Stomach smooth muscle (tissue), 2 donors: ENCODE results near the gene FAAH.

Source experiments
- H3K27ac ChIP-seq: one replicate; pipeline ENCODE4 v1.7.0; 2013; ENCODE audit warnings: mild to moderate bottlenecking, low read length, inconsistent platforms
- H3K27me3 ChIP-seq, 2 donors: one replicate each; pipeline ENCODE4 v1.7.0; 2013; ENCODE audit warnings: low read length in 2 of 2; ENCODE audit not compliant: insufficient read depth in 2 of 2, control insufficient read depth in 1 of 2
- H3K36me3 ChIP-seq, 2 donors: one replicate each; pipeline ENCODE4 v1.7.0; 2013; ENCODE audit warnings: low read length in 2 of 2; ENCODE audit not compliant: control insufficient read depth in 2 of 2, insufficient read depth in 2 of 2
- H3K4me1 ChIP-seq: one replicate; pipeline ENCODE4 v1.7.0; 2013; ENCODE audit warnings: low read length; ENCODE audit not compliant: control insufficient read depth, insufficient read depth
- H3K4me3 ChIP-seq, 2 donors: one replicate each; pipeline ENCODE4 v1.7.0; 2013; ENCODE audit warnings: low read length in 2 of 2
- H3K9ac ChIP-seq, 2 donors: one replicate each; pipeline ENCODE4 v1.7.0; 2013; ENCODE audit warnings: low read length in 2 of 2, mild to moderate bottlenecking in 1 of 2
- H3K9me3 ChIP-seq, 2 donors: one replicate each; pipeline ENCODE4 v1.7.0; 2013; ENCODE audit warnings: low read length in 2 of 2; ENCODE audit not compliant: control insufficient read depth in 2 of 2
- donor health status: healthy.
- donor health status: Pancreatic carcinoma.

Gene FAAH

DNA sequence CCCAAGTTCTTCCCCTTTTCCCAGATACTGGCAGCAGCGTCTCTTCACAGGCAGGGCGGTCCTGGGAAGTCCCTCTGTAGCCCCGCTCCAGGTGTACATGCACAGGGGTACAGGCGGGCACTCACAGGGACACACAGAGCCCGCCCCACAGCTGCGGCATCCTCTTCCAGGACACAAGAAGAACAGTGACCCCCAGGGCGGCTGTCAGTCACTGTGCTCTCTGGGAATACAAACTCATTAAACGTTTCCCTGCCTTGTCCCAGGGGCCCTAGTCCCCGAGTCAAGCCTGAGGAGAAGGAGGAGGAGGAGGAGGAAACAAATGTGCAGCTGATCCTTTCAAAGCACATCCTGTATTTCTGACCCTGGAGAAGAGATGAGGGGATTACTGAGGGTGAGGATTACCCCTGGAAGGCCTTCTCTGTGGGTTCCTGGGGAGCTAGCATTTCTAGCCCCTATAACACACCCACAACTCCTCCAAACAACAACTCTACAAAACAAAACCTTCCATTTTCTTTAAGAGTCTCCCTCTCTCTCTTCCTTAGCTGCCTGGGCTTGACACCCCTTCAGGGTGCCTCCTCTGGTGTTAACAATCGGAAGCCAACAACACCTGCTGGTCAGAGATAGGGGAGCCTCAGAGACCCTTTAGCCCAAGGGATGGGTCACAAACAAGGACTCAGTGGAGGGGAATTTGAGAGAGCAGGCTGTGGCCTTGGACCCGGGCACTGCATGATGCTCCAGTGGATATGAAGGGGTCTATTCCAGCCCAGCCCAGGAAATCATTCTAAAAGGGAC is 67.1 kb downstream of the FAAH start:
- Histone ChIP-seq H3K27me3 (peaks cover 0 to 8% of the 10 kb centered on the region in 2 donors), H3K9me3 (no peaks in the 10 kb centered on the region), H3K4me3 (no peak overlapping the region), H3K4me1 (peaks cover 4% of the 10 kb centered on the region), H3K36me3 (no peaks in the 10 kb centered on the region), H3K27ac (no peak overlapping the region), H3K9ac (no peak overlapping the region)

DNA sequence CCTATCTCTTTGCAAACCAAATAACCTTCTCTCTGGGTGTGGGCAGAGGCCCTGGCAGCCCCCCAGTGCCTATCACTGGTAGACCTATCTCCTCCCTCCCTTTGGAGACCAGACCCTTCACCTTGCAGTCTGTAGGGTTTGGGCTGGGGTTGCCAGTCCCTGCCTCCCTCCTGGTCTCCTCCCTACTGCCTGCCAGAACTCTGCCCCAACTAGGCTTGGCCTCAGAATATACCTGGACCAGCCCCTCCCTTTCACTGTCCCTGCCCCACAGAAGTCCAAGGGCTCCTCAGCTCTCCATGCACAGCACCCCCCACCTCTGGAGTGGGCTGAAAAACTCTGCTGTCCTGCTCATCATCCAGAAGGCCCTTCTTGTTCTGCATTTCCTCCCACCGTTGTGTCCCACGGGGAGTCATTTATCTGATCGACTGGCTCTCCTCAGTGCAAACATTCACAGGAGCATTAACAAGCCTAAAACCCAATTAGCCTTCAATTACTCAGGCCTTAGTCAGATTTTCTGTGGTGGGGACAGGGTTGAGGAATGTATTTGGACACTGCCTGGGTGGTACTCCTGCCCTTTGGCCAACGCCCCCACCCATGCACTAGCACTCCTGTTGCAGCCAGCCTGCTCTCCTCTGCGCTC is 67.8 kb downstream of the FAAH start:
- Histone ChIP-seq H3K4me1 (peaks cover 6% of the 10 kb centered on the region), H3K9me3 (no peaks in the 10 kb centered on the region), H3K27me3 (peaks cover 0 to 7% of the 10 kb centered on the region in 2 donors), H3K4me3 (no peak overlapping the region), H3K27ac (no peak overlapping the region), H3K36me3 (no peaks in the 10 kb centered on the region), H3K9ac (no peak overlapping the region)
